Measurements from ENCODE around the gene WDR18. TPM values are rescaled to one million over a fixed set of nuclear protein-coding genes. Genes with fewer than 3 reads are reported as not detected.
A peak's percentile ranks its signal among the peaks of the same experiment; 100 is the strongest.

Gene WDR18
- polyA plus RNA-seq, 1 donor from 2014 or later, result 64.9 TPM

DNA sequence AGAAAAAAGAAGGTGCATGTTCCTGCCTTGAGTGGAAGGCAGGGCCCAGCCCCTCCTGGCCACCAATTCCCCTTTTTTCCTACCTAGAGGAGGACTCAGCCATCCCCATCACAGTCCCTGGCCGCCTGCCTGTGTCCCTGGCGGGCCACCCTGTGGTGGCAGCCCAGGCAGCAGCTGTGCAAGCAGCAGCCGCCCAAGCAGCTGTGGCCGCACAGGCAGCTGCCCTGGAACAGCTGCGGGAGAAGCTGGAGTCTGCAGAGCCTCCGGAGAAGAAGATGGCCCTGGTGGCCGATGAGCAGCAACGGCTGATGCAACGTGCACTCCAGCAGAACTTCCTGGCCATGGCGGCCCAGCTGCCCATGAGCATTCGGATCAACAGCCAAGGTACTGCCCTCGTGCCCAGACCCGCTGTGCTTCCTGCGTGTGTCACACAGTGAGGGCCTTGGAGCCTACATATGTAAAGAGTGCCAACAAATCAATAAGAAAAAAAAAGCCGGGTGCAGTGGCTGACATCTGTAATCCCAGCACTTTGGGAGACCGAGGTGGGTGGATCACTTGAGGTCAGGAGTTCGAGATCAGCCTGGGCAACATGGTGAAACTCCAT is 17.6 kb upstream of the WDR18 start:
- Histone ChIP-seq H3K9me2 (ENCODE audit: insufficient read depth, low read length) (no peaks in the 10 kb centered on the region), H3K27me3 (ENCODE audit: insufficient read depth, low read depth, low read length) (no peaks in the 10 kb centered on the region), H3K36me3 (ENCODE audit: insufficient read depth, low read length) (peaks cover 32% of the 10 kb centered on the region), H3K9me3 (ENCODE audit: low read length) (no peaks in the 10 kb centered on the region), H3K9ac (ENCODE audit: low read length) (no peak overlapping the region), H2AFZ (ENCODE audit: low read depth, low read length) (no peak overlapping the region), H4K20me1 (ENCODE audit: insufficient read depth) (no peaks in the 10 kb centered on the region), H3K79me2 (replicated peaks; ENCODE audit: insufficient read depth, low read length) (no peaks in the 10 kb centered on the region), H3K27ac (ENCODE audit: low read length) (no peak overlapping the region), H3F3A (ENCODE audit: insufficient read depth, low read length, poor library complexity, severe bottlenecking) (no peaks in the 10 kb centered on the region), H3K4me3 (ENCODE audit: low read length) (no peak overlapping the region), H3K4me2 (ENCODE audit: low read length) (no peak overlapping the region)
- no peak for TF ChIP-seq MXI1 (conservative IDR thresholded peaks at IDR 0.05; ENCODE audit: poor library complexity, severe bottlenecking)
- TF ChIP-seq EP300 (conservative IDR thresholded peaks at IDR 0.05; ENCODE audit: poor library complexity, severe bottlenecking), result no peak
- TF ChIP-seq RAD21 (conservative IDR thresholded peaks at IDR 0.05), result no peak
- TF ChIP-seq EZH2 (IDR thresholded peaks at IDR 0.05; ENCODE audit: borderline replicate concordance, insufficient read depth, low read length, poor library complexity, severe bottlenecking), result no peak
- TF ChIP-seq SMC3 (conservative IDR thresholded peaks at IDR 0.05; ENCODE audit: poor library complexity), result no peak
- TF ChIP-seq, protein P1, sequence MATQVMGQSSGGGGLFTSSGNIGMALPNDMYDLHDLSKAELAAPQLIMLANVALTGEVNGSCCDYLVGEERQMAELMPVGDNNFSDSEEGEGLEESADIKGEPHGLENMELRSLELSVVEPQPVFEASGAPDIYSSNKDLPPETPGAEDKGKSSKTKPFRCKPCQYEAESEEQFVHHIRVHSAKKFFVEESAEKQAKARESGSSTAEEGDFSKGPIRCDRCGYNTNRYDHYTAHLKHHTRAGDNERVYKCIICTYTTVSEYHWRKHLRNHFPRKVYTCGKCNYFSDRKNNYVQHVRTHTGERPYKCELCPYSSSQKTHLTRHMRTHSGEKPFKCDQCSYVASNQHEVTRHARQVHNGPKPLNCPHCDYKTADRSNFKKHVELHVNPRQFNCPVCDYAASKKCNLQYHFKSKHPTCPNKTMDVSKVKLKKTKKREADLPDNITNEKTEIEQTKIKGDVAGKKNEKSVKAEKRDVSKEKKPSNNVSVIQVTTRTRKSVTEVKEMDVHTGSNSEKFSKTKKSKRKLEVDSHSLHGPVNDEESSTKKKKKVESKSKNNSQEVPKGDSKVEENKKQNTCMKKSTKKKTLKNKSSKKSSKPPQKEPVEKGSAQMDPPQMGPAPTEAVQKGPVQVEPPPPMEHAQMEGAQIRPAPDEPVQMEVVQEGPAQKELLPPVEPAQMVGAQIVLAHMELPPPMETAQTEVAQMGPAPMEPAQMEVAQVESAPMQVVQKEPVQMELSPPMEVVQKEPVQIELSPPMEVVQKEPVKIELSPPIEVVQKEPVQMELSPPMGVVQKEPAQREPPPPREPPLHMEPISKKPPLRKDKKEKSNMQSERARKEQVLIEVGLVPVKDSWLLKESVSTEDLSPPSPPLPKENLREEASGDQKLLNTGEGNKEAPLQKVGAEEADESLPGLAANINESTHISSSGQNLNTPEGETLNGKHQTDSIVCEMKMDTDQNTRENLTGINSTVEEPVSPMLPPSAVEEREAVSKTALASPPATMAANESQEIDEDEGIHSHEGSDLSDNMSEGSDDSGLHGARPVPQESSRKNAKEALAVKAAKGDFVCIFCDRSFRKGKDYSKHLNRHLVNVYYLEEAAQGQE (IDR thresholded peaks at IDR 0.05; ENCODE audit: borderline replicate concordance), result no peak
- no peak for TF ChIP-seq POLR2AphosphoS5 (IDR thresholded peaks at IDR 0.05)
- no peak for TF ChIP-seq TAF1 (IDR thresholded peaks at IDR 0.05; ENCODE audit: low read depth)

DNA sequence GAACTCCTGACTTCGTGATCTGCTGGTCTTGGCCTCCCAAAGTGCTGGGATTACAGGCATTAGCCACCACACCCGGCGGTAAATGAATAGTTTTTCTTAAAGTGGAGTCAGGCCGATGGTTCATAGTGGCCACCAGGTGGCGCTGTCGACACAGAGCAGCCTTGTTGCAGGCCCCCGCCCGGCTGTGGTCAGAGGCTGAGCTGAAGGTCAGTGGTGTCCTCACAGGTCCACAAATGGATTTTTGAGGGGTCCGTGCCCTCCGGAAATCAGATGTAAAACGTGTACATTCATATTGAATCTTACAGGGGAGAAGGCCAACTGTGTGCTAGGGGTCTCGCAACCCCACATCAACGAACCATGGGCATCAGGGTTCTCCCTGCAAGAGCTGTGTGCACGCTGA is 13.4 kb upstream of the WDR18 start:
- Histone ChIP-seq H3K79me2 (replicated peaks; ENCODE audit: insufficient read depth, low read length) (no peaks in the 10 kb centered on the region), H3F3A (ENCODE audit: insufficient read depth, low read length, poor library complexity, severe bottlenecking) (no peaks in the 10 kb centered on the region), H2AFZ (ENCODE audit: low read depth, low read length) (no peak overlapping the region), H3K4me2 (ENCODE audit: low read length) (no peak overlapping the region), H3K27ac (ENCODE audit: low read length) (no peak overlapping the region), H3K27me3 (ENCODE audit: insufficient read depth, low read depth, low read length) (no peaks in the 10 kb centered on the region), H4K20me1 (ENCODE audit: insufficient read depth) (no peaks in the 10 kb centered on the region), H3K9me3 (ENCODE audit: low read length) (no peaks in the 10 kb centered on the region), H3K9ac (ENCODE audit: low read length) (no peak overlapping the region), H3K9me2 (ENCODE audit: insufficient read depth, low read length) (no peaks in the 10 kb centered on the region), H3K36me3 (ENCODE audit: insufficient read depth, low read length) (peaks cover 17% of the 10 kb centered on the region), H3K4me3 (ENCODE audit: low read length) (no peak overlapping the region)
- TF ChIP-seq EZH2 (IDR thresholded peaks at IDR 0.05; ENCODE audit: borderline replicate concordance, insufficient read depth, low read length, poor library complexity, severe bottlenecking), result no peak
- TF ChIP-seq MXI1 (conservative IDR thresholded peaks at IDR 0.05; ENCODE audit: poor library complexity, severe bottlenecking), result no peak
- no peak for TF ChIP-seq SMC3 (conservative IDR thresholded peaks at IDR 0.05; ENCODE audit: poor library complexity)
- TF ChIP-seq, protein P2, sequence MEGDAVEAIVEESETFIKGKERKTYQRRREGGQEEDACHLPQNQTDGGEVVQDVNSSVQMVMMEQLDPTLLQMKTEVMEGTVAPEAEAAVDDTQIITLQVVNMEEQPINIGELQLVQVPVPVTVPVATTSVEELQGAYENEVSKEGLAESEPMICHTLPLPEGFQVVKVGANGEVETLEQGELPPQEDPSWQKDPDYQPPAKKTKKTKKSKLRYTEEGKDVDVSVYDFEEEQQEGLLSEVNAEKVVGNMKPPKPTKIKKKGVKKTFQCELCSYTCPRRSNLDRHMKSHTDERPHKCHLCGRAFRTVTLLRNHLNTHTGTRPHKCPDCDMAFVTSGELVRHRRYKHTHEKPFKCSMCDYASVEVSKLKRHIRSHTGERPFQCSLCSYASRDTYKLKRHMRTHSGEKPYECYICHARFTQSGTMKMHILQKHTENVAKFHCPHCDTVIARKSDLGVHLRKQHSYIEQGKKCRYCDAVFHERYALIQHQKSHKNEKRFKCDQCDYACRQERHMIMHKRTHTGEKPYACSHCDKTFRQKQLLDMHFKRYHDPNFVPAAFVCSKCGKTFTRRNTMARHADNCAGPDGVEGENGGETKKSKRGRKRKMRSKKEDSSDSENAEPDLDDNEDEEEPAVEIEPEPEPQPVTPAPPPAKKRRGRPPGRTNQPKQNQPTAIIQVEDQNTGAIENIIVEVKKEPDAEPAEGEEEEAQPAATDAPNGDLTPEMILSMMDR (IDR thresholded peaks at IDR 0.05; ENCODE audit: poor library complexity, severe bottlenecking), result peak; percentile 56
